ENCODE measurements around the gene PLEK. TPM values are rescaled to one million over a fixed set of nuclear protein-coding genes. Genes with fewer than 3 reads are reported as not detected.

The PLEK gene
- total and polyA plus RNA-seq, 9 of the 15 experiments (the other 6 are each of a cell fraction or from before 2014, with no cell fraction given): 0.14 to 1.2 (median 0.36) TPM

- TF ChIP-seq, protein P1, sequence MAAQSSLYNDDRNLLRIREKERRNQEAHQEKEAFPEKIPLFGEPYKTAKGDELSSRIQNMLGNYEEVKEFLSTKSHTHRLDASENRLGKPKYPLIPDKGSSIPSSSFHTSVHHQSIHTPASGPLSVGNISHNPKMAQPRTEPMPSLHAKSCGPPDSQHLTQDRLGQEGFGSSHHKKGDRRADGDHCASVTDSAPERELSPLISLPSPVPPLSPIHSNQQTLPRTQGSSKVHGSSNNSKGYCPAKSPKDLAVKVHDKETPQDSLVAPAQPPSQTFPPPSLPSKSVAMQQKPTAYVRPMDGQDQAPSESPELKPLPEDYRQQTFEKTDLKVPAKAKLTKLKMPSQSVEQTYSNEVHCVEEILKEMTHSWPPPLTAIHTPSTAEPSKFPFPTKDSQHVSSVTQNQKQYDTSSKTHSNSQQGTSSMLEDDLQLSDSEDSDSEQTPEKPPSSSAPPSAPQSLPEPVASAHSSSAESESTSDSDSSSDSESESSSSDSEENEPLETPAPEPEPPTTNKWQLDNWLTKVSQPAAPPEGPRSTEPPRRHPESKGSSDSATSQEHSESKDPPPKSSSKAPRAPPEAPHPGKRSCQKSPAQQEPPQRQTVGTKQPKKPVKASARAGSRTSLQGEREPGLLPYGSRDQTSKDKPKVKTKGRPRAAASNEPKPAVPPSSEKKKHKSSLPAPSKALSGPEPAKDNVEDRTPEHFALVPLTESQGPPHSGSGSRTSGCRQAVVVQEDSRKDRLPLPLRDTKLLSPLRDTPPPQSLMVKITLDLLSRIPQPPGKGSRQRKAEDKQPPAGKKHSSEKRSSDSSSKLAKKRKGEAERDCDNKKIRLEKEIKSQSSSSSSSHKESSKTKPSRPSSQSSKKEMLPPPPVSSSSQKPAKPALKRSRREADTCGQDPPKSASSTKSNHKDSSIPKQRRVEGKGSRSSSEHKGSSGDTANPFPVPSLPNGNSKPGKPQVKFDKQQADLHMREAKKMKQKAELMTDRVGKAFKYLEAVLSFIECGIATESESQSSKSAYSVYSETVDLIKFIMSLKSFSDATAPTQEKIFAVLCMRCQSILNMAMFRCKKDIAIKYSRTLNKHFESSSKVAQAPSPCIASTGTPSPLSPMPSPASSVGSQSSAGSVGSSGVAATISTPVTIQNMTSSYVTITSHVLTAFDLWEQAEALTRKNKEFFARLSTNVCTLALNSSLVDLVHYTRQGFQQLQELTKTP (IDR thresholded peaks at IDR 0.05; ENCODE audit: low read depth in 1 of 2, partially characterized antibody in 2 of 2): peak in 1 of 2 experiments; percentile 14
- TF ChIP-seq, protein P2, sequence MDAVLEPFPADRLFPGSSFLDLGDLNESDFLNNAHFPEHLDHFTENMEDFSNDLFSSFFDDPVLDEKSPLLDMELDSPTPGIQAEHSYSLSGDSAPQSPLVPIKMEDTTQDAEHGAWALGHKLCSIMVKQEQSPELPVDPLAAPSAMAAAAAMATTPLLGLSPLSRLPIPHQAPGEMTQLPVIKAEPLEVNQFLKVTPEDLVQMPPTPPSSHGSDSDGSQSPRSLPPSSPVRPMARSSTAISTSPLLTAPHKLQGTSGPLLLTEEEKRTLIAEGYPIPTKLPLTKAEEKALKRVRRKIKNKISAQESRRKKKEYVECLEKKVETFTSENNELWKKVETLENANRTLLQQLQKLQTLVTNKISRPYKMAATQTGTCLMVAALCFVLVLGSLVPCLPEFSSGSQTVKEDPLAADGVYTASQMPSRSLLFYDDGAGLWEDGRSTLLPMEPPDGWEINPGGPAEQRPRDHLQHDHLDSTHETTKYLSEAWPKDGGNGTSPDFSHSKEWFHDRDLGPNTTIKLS (IDR thresholded peaks at IDR 0.05; ENCODE audit: borderline replicate concordance, low read depth): peak; percentile 99
- TF ChIP-seq GABPB2 (CRISPR knock-in tag; conservative IDR thresholded peaks at IDR 0.05) (no peak), CC2D1A (IDR thresholded peaks at IDR 0.05) (peak; percentile 87), TBP (optimal IDR thresholded peaks at IDR 0.05; ENCODE audit: low read depth, low read length) (peak; percentile 49), NFIX (CRISPR knock-in tag; IDR thresholded peaks at IDR 0.05; ENCODE audit: low read depth) (no peak), ZNF589 (CRISPR knock-in tag; IDR thresholded peaks at IDR 0.05; ENCODE audit: low read depth) (peak; percentile 87), CHD2 (IDR thresholded peaks at IDR 0.05; ENCODE audit: low read depth, low read length) (peak; percentile 80), ETV1 (tag; conservative IDR thresholded peaks at IDR 0.05; ENCODE audit: low read depth) (0 out of 2 replicates have a peak, but pooled peaks have one; percentile 11), MIER1 (IDR thresholded peaks at IDR 0.05; ENCODE audit: low read depth) (no peak), SFPQ (IDR thresholded peaks at IDR 0.05; ENCODE audit: low read depth, low read length) (no peak), SOX6 (IDR thresholded peaks at IDR 0.05) (peak; percentile 63), ARID1B (IDR thresholded peaks at IDR 0.05) (peak; percentile 26; the same call in 1 of the 2 replicates)
Observed at GRCh38 chr2:68362069-68362468, 3.0 kb upstream of the PLEK start (continued).
